ENCODE data around the gene TMEM232.

Gene TMEM232

GRCh38 chr5:110383231-110383630, 343.2 kb downstream of the TMEM232 start:
- DNase-seq: no peak

- DNase-seq: no peak
Observed at GRCh38 chr5:110377943-110378342, 348.5 kb downstream of the TMEM232 start.

- DNase-seq: no peak
Observed at GRCh38 chr5:110377361-110377760, 349.1 kb downstream of the TMEM232 start.

GRCh38 chr5:110376281-110376951, 350.1 kb downstream of the TMEM232 start:
- no peak for DNase-seq

GRCh38 chr5:110371725-110372041, 354.8 kb downstream of the TMEM232 start:
- no peak for DNase-seq

GRCh38 chr5:110371011-110371724, 355.3 kb downstream of the TMEM232 start:
- no peak for DNase-seq
